Measurements from ENCODE around the gene PAPOLB. TPM values are rescaled to one million over a fixed set of nuclear protein-coding genes. Genes with fewer than 3 reads are reported as not detected.

The PAPOLB gene
- total RNA-seq, 1 experiment from 2014 or later: not detected

GRCh38 chr7:4905171-4905570, 43.3 kb upstream of the PAPOLB start:
- Histone ChIP-seq H3K4me2 (no peak overlapping the region), H3K9me2 (ENCODE audit: insufficient read depth) (no peaks in the 10 kb centered on the region), H2AFZ (no peak overlapping the region), H3K9me3 (ENCODE audit: insufficient read depth, low read depth) (no peaks in the 10 kb centered on the region), H3K79me2 (ENCODE audit: low read depth) (no peaks in the 10 kb centered on the region), H4K20me1 (ENCODE audit: insufficient read depth) (no peaks in the 10 kb centered on the region), H3K27ac (no peak overlapping the region), H3F3A (ENCODE audit: insufficient read depth, low read depth) (no peaks in the 10 kb centered on the region), H3K36me3 (ENCODE audit: low read depth) (no peaks in the 10 kb centered on the region), H3K4me1 (replicated peaks; ENCODE audit: insufficient read depth) (no peaks in the 10 kb centered on the region), H3K27me3 (ENCODE audit: insufficient read depth, low read depth) (peaks cover 97% of the 10 kb centered on the region), H3K4me3 (no peak overlapping the region)
- ChIA-PET POLR2A (ENCODE audit: unreplicated experiment) (no interaction called here), CTCF (no interaction called here)
- DNase-seq: no peak
- TF ChIP-seq, protein P1, sequence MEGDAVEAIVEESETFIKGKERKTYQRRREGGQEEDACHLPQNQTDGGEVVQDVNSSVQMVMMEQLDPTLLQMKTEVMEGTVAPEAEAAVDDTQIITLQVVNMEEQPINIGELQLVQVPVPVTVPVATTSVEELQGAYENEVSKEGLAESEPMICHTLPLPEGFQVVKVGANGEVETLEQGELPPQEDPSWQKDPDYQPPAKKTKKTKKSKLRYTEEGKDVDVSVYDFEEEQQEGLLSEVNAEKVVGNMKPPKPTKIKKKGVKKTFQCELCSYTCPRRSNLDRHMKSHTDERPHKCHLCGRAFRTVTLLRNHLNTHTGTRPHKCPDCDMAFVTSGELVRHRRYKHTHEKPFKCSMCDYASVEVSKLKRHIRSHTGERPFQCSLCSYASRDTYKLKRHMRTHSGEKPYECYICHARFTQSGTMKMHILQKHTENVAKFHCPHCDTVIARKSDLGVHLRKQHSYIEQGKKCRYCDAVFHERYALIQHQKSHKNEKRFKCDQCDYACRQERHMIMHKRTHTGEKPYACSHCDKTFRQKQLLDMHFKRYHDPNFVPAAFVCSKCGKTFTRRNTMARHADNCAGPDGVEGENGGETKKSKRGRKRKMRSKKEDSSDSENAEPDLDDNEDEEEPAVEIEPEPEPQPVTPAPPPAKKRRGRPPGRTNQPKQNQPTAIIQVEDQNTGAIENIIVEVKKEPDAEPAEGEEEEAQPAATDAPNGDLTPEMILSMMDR (conservative IDR thresholded peaks at IDR 0.05): no peak
- TF ChIP-seq EZH2 (IDR thresholded peaks at IDR 0.05; ENCODE audit: low read depth): no peak
- intact Hi-C loops (cut with micrococcal nuclease; ENCODE audit: unreplicated experiment): no loop called here
- no TSS peak for BruUV-seq (replicated peaks)

- Histone ChIP-seq H3K4me2 (no peak overlapping the region), H3K27me3 (ENCODE audit: insufficient read depth, low read depth) (peaks cover 97% of the 10 kb centered on the region), H3K9me2 (ENCODE audit: insufficient read depth) (no peaks in the 10 kb centered on the region), H4K20me1 (ENCODE audit: insufficient read depth) (no peaks in the 10 kb centered on the region), H2AFZ (no peak overlapping the region), H3K36me3 (ENCODE audit: low read depth) (no peaks in the 10 kb centered on the region), H3K4me3 (no peak overlapping the region), H3K9me3 (ENCODE audit: insufficient read depth, low read depth) (no peaks in the 10 kb centered on the region), H3K79me2 (ENCODE audit: low read depth) (no peaks in the 10 kb centered on the region), H3K4me1 (replicated peaks; ENCODE audit: insufficient read depth) (no peaks in the 10 kb centered on the region), H3F3A (ENCODE audit: insufficient read depth, low read depth) (no peaks in the 10 kb centered on the region), H3K27ac (no peak overlapping the region)
- no TSS peak for BruUV-seq (replicated peaks)
- ChIA-PET CTCF (no interaction called here), POLR2A (ENCODE audit: unreplicated experiment) (no interaction called here)
- TF ChIP-seq EZH2 (IDR thresholded peaks at IDR 0.05; ENCODE audit: low read depth): no peak
- TF ChIP-seq, protein P1 (conservative IDR thresholded peaks at IDR 0.05): no peak
- DNase-seq: no peak
- intact Hi-C loops (cut with micrococcal nuclease; ENCODE audit: unreplicated experiment): no loop called here
Measured at GRCh38 chr7:4904346-4904745, 42.5 kb upstream of the PAPOLB start.

- no peak overlapping the region for H3K4me2 ChIP-seq
- CTCF ChIA-PET: no interaction called here
- POLR2A ChIA-PET (ENCODE audit: unreplicated experiment): no interaction called here
- no peaks in the 10 kb centered on the region for H4K20me1 ChIP-seq (ENCODE audit: insufficient read depth)
- no peak for TF ChIP-seq EZH2 (IDR thresholded peaks at IDR 0.05; ENCODE audit: low read depth)
- TF ChIP-seq, protein P1 (conservative IDR thresholded peaks at IDR 0.05): no peak
- DNase-seq: no peak
- no peaks in the 10 kb centered on the region for H3K4me1 ChIP-seq (replicated peaks; ENCODE audit: insufficient read depth)
- intact Hi-C loops (cut with micrococcal nuclease; ENCODE audit: unreplicated experiment): no loop called here
- no peaks in the 10 kb centered on the region for H3K36me3 ChIP-seq (ENCODE audit: low read depth)
- no peak overlapping the region for H3K4me3 ChIP-seq
- H2AFZ ChIP-seq: no peak overlapping the region
- no peaks in the 10 kb centered on the region for H3F3A ChIP-seq (ENCODE audit: insufficient read depth, low read depth)
- peaks cover 82% of the 10 kb centered on the region for H3K27me3 ChIP-seq (ENCODE audit: insufficient read depth, low read depth)
- no peaks in the 10 kb centered on the region for H3K9me2 ChIP-seq (ENCODE audit: insufficient read depth)
- no peaks in the 10 kb centered on the region for H3K79me2 ChIP-seq (ENCODE audit: low read depth)
- H3K27ac ChIP-seq: no peak overlapping the region
- BruUV-seq (replicated peaks): no TSS peak
- H3K9me3 ChIP-seq (ENCODE audit: insufficient read depth, low read depth): no peaks in the 10 kb centered on the region
Measured at GRCh38 chr7:4895766-4896165, 33.9 kb upstream of the PAPOLB start.

All from PC-9 (cell line).